HG02870 (cell line): ENCODE data around the gene ARHGEF2.

Source experiments
- ATAC-seq: cut with Tn5 transposase; IDR thresholded peaks from one replicate; pipeline ENCODE4 v1.9.1; 2021; ENCODE audit warnings: mild to moderate bottlenecking, moderate library complexity; ENCODE audit not compliant: unreplicated experiment

ARHGEF2 gene

DNA sequence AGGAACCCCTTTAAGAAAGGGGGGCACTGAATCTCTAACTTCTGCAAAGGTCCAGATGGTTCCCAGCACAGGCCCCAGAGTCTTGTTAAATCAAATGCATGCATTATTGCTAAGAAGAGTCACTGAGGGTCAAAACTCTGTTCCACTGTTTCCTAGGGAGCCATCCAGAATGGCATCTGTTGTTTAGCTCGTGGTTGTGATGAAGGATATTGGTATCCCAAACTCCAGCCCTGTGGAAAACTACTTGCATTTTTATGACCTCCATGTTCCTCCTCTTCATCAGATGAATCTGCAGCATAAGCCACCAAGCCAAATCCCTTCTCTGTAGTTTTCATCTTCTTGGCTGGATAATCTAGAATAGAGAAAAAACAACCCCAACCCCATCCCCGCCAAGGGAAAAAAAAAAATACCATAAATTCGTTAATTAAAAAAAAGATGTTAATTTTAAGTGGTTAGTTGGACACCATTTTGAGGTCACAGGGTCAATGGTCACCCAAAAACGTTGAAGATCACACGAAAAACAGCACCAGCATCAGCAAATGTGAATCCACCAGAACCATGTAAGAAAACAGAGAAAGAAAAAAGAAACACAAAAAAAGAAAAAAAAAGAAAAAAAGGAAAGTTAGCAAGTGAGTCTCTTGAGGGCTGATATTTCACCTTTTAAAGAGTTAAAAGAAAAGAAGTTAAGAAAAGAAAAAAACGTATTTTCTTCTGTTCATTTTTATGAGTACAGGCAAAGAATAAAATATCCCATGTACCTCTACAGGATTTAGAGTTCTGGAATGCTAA, 64.2 kb downstream of the ARHGEF2 start:
- no peak for ATAC-seq

DNA sequence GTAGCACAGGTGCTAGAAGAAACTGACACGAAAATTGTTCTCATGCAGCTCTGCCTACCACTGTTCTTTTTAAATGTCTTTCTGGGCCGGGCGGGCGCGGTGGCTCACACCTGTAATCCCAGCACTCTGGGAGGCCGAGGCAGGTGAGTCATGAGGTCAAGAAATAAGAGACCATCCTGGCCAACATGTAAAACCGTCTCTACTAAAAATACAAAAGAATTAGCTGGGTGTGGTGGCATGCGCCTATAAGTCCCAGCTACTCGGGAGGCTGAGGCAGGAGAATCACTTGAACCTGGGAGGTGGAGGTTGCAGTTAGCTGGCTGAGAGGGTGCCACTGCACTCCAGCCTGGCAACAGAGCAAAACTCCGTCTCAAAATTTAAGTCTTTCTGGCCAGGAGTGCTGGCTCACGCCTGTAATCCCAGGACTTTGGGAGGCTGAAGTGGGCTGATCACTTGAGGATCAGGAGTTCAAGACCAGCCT, 66.3 kb downstream of the ARHGEF2 start:
- peak; percentile 27 for ATAC-seq

DNA sequence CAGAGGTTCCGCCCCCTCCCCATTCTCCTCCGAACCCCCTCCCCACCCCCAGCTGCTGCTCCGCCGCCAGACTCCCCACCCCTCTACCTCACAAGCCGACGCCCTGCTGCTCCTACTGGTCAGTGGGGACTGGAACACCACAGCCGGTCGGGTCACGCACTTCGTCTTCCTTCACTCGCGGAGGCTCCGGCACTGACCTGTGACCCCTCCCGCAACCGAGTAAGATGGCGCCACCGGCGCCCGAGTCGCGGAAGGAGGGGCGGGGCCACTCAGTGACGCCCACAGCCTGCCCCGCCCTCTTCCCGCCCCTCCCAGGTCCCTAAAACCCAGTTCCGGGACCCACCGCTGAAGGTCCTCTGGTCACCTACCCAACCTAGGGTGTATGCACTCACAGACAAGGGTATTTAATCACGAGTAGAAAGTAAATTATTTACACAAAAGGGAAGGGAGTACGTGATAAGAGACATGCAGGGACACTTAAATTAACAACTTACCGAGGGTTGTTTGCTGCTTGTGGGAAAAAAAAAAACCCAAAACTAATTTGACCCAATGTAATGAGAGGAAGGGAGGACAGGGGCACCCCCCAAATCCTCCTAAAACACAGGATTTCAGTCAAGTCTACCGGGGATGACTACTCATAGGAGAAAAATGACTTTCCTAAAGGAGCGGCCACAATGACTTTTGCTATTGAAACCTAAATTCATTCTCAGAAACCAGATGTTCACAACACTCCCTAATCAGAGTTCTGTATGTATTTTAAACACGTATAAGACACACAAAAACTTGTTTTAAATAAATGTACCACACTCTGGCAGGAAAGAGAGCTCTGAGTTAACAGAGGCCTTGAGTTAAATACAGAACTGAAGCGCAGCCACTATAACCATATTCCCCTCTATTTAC, 66.9 kb downstream of the ARHGEF2 start, which contains the start of gene RIT1:
RIT1 (minus strand) TSS at position 194 of the 900 bp plus-strand sequence. CDS start 588 bp downstream, outside the sequence.
- ATAC-seq, result peak; percentile 68

DNA sequence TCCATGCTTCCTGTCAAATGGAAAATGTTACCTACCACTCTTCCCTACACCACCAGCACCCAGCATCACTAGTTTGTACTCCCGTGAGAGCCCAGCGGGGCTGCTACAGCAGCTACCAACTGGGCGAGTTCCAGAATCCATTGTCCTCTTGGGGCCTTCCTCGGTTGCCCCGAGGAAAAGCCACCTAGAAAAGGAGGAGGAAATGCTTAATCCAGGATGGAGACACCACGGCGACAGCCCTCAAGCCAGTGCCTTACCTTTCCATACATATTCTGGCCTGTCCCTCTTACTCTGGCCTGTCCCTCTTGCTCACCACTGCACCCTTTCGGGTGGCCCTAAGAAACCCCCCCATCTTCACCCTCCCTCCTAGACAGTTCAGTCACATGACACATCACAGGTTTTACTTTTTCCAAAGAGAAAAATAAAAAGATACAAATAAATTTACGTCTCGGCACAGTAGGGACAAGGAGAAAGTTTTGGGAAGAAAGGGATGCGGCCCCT, 67.7 kb downstream of the ARHGEF2 start:
- ATAC-seq, result no peak

DNA sequence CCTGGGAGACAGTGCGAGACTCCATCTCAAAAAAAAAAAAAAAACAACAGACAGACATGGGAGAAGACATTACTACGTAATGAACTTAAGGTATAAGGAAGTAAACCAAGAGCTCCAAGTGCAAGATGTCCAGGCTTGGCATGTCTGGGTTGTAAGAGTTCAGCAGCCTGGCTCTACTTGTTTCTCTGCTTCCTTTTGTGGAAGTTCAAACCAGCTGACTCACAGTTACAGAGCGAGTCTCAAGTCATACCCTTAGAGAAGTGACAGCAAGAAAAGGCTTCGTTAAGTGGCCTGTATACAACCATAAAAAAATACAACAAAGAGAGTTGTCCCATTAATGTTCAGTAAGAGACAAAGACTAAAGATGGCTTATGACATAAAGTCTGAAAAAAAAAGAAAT, 68.5 kb downstream of the ARHGEF2 start:
- no peak for ATAC-seq

DNA sequence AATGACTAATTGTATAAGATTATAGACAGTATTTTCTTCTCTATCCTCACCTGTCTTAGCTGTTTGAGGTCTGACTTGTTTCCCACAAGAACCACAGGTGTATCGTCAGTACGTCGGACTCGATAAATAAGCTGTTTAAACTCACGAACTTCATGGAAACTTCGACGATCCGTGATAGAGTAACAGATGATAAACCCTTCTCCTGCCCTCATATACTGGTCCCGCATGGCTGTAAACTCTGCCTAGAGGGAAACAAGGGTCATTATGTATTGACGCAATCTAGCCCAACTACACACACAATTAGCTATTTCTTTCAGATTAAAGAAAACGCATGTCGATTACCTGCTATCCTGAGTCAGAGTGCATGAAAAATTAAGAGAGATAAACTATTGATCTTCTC, 74.1 kb downstream of the ARHGEF2 start:
- no peak for ATAC-seq

DNA sequence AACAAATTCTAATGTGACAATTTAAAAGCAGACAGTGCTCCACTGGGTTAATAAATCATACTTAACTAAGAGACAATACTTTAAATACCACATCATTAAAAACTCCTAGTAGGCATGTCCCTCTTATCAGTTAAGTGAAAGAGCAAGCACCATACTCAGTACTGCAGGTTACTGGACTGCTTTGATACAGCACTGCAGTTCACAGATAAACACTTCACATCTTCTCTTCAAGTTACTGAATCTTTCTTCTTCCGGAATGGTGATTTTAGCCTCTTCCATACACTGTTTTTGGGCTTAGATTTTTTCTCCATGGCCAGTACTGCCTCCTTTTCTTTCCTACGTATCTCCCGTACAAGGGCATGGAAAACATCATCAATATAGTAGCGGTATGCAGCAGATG, 78.2 kb downstream of the ARHGEF2 start:
- ATAC-seq, result no peak

DNA sequence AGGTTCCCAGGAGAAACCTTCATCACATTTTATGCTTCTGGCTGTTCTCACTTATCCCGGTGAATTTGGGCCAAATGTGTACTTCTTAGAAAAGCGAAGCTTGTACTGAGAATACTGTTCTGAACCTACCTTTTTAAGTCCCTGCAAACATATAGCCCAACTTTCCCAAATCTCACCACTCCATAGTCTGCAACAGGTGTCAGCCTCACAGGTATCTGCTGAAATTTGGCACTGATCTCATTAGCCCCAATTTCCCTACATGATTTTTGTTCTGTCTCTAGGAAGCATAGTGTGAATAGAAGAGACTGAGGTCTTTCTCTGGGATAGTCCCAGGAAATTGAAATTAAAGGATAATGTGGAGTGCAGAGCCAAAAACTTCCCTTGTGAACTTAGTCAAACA, 78.7 kb downstream of the ARHGEF2 start:
- ATAC-seq, result no peak

DNA sequence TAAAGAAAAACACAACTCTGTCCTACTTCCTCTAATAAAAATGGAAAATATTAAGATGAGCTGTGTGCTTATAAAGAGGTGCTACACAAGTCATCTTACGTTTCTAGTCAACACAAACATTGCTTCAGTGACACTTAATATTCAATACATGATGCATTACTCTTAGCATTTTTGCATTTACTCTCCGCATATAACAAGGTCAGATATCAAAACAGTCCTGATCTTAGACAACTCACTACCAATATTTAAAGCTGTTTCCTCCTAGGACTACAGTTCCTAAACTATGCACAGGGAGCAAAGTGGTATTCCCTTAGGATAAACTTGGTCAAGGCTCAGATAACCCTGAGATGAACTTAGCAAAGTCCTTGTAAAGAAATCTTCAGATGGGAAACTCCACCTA, 79.5 kb downstream of the ARHGEF2 start:
- no peak for ATAC-seq

DNA sequence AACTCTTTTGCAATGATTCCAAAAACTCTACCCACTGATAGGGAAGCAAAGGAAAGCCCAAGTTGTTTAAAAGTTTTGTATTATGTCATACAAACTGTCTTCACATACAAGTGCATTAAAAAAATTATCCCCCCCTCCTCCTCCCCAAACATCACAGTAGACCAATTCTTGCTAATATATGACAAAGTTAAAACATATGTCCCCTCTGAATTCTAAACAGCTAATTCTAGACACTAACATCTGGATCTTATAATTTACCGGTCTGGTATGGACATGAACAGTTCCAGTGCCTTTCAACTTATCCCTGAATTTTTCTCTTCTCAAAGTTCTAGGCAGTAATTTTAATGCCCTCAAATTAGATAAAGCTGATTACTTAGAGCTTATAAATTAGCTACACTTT, 80.6 kb downstream of the ARHGEF2 start:
- no peak for ATAC-seq
